TTC549 (cell line): Measurements from ENCODE around the gene PLA2G4D.

Experiments
- FAIRE-seq: peaks from 2 replicates; lab custom pipeline; 2012; peaks lifted over from hg19 to GRCh38; lab: Jason Lieb, UNC

The PLA2G4D gene

DNA sequence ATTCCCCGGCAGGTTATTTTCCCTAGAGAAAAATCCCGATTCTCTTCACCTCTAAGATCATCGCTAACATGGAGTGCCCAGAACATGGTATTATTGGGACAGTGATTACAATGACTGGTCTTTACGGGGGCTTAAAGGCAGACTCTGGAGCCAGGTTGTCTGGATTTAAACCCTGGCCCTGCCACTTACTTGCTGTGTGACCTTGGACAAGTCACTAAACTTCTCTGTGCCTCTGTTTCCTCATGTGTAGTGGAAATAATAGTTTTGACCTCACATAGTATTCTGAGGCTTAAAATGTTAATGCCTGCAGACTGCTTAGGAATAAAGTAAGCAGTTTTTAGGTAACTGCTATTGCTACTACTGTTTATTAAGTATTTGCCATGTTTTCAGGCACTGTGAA, 4.4 kb downstream of the PLA2G4D start:
- no peak for FAIRE-seq

GRCh38 chr15:42088801-42089640, 5.3 kb downstream of the PLA2G4D start:
- no peak for FAIRE-seq

- FAIRE-seq = no peak
Observed at GRCh38 chr15:42087926-42088800, 6.2 kb downstream of the PLA2G4D start.

GRCh38 chr15:42087460-42087859, 6.9 kb downstream of the PLA2G4D start:
- no peak for FAIRE-seq

GRCh38 chr15:42085721-42086120, 8.6 kb downstream of the PLA2G4D start:
- no peak for FAIRE-seq

DNA sequence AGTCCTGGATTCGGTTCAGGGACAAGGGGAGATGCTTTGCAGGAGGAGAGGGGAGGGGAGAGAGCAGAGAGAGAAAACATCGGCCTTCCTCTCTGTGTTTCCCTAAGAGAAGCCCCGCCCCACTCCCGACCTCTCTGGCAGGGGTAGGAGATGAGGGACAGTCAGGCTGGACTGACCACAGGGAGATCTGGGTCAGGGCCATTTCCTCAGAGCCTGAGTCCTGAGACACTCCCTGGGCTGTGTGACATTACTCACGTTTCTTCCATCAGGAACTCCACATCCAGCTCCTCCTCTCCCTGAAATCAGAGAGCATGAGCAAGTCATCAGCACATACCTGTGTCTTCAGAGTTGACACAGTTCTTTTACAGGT, 9.1 kb downstream of the PLA2G4D start:
- no peak for FAIRE-seq

- FAIRE-seq = no peak
Observed at GRCh38 chr15:42084465-42085235, 9.7 kb downstream of the PLA2G4D start.

DNA sequence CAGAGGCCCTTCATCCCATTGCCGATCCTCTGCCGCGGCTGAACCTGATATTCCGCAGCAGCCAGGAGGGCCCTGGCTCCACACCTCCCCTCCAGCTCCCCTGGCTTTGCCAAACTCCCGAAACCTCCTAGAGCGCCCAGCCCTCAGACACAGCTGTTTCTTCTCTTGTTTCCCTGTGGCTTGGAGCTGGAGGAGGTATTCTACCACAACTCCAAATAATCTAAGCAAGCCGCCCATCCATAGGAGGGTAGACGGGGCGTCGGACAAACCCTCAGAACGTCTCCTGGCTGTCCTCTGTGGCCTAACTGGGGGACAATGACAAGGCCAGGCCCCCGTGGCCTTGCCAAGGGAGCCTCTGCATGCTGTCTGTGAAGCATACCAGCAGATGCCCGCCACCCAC, 10.4 kb downstream of the PLA2G4D start:
- FAIRE-seq = no peak

GRCh38 chr15:42083605-42083908, 10.8 kb downstream of the PLA2G4D start:
- FAIRE-seq = no peak

- no peak for FAIRE-seq
Observed at GRCh38 chr15:42082823-42083604, 11.3 kb downstream of the PLA2G4D start.

DNA sequence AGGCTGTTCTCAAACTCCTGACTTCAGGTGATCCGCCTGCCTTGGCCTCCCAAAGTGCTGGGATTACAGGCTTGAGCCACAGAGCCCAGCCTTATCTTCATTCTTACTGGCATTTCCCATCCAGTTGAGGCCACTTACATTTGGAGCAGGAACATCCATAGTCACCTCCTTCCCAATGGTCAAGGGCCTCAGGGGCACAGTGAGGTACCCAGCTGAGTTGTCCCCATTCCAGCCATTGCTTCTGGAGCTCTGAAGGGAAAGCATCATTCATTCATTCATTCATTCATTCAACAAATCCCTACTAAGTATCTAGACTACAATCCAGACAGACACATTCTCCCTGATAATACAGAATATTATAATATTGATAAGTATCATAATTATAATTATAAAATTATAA, 12.2 kb downstream of the PLA2G4D start:
- no peak for FAIRE-seq

GRCh38 chr15:42080919-42081830, 13.2 kb downstream of the PLA2G4D start:
- no peak for FAIRE-seq

DNA sequence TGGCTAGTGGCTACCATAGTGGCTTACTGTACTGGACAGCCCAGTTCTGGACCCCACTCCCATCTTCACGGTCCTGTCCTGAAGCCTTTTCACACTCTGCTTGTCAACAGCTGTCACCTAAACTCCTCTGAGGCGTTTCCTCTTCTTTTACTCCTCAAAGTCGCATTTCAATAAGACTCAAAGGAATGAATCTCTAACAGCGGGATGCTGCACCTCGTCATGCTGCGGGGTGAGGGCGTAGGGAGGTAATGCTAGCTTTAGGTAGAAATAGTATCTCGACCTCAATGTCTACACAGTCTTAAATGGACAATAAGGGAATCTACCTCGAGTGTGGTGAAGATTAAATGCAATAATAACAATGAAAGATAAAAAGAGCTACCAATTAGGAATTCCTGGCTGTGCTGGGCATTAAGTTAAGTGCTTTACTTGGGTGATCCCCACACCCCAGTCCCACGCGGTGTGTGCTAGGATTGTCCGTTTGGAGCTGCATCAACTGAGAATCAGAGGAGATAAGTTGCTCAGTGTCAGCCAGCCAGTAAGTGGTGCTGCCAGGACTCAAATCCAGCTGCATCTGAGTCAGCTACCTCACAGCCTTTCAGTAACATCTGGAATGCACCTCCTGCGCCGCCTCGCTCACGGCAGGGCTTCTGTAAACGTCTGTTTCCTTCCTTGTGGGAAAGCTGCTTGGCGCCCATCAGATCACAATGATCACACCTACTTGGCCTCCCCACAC, 14.0 kb downstream of the PLA2G4D start:
- no peak for FAIRE-seq

- FAIRE-seq = no peak
Observed at GRCh38 chr15:42079401-42079908, 14.9 kb downstream of the PLA2G4D start.

DNA sequence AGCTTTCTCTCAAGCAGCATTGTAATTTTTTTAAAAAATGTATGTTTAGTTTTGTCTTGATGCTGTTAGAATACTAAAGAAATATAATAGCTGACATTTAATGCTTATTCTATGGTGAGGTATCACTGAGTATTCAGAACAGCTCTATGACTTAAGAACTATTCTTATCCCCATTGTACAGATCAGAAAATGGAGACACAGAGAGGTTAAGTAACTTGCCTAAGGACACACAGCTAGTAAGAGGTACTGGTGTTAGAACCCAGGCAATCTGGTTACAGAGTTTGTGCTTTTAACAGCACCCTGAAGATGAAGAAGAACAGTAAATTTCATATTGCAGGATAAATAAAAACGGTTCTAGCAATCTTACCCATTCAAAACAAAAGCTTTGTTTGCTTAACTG, 15.5 kb downstream of the PLA2G4D start:
- FAIRE-seq = no peak

GRCh38 chr15:42077689-42078088, 16.7 kb downstream of the PLA2G4D start:
- FAIRE-seq = no peak

GRCh38 chr15:42073418-42073817, 20.9 kb downstream of the PLA2G4D start:
- no peak for FAIRE-seq

DNA sequence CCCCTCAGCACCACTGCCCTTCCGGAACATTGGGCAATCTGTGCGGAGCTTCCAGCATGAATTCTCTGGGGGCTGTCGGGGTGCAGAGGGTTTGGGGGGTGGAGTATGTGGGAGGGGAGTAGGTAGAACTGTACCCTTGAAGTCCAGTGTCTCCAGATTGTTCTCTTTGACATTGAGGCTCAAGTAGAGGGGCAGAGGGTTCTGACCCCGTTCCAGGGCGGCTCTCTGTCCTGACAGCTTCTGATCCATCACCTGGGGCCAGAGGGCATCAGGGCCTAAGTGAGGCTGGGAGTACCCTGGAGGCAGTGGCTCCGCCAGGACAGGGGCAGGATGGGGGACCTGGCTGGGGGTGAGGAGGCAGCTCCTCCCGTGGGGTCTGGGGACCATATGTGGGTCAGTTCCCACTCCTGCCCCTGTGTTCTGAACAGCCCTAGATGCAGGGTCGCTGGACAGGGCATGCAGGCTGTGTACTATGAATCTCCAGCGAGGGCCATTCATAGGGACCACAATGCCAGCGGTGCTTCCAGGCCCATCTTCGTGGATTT, 22.1 kb downstream of the PLA2G4D start:
- no peak for FAIRE-seq

DNA sequence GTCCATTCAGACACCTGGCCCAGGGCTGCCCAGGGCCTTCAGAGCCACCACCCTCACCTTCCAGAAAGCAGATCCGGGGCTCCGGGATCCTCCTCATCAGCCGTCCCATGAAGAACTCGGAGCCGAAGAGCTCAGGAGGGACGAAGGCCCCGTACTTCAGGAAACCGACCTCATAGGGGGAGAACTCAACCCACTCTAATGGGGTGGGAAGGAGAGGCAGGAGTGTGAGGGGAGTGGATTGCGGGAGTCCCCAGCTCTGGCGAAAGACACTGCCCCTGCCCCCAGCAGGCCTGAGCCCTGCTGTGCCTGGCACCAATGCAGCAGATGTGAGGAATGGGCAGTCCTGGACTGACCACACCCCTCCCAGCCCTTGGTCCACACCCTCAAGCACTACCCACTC, 22.6 kb downstream of the PLA2G4D start:
- no peak for FAIRE-seq

DNA sequence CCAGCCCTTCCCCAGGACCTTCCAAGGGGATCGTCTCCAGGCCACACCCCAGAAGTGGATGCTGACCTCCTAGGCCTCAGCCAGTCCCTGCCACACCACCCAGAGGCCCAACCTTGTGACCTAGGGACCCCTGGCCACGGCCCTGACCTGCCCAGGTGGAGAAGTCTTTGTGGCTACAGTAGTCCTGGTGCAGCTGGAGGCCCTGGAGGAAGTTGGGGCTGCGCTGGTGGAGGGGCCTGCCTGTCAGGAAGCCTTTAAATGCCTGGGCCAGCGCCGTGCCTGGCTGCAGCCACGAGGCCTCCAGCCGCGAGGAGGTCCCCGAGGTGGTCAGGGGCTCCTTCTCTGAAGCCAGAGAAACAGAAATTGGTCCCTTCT, 23.4 kb downstream of the PLA2G4D start:
- no peak for FAIRE-seq
